IPS-NIHi11 (cell line): Measurements from ENCODE around the gene TTC33.
"Not testable (repeated sequence)": the region's sequence is repeated elsewhere in the genome, so short reads cannot be mapped to it uniquely, and the experiment has no call there.

Experiments used
- DNase-seq: peaks from one replicate; pipeline ENCODE4 v3.0.0; 2012; ENCODE audit warnings: mixed read lengths, low spot score

TTC33 gene

DNA sequence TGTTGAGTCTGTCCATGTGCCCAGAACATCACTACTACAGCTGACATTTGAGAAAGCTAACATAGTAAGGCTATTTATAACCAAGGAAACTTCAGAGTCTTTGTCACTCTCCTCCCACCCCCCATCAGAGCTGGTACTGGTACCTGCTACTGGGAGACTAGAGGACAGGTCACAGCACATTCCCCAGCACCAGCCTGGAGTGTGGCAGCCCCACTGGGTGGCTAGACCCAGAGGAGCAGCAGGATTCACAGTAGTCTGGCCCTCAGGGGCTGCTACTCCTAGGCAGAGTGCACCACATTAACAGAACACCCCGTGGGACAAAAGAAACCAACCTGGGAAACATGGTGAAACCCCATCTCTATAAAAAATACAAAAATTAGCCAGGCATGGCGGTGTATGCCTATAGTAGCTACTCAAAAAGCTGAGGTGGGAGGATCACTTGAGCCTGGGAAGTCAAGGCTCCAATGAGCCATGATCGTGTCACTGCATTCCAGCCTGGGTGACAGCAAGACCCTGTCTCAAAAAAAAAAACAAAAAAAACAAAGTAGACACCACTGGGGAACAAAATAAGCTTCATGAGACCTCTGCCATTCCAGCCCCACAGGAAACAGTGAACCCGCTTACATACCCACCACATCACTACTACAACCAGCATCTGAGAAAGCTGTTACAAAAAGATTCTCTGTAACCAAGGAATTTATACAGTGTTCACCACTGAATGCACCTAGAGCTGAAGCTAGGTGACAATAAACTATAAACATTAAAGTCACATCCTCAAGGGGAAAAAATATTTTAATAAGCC is 102.3 kb downstream of the TTC33 start:
- DNase-seq = no peak

DNA sequence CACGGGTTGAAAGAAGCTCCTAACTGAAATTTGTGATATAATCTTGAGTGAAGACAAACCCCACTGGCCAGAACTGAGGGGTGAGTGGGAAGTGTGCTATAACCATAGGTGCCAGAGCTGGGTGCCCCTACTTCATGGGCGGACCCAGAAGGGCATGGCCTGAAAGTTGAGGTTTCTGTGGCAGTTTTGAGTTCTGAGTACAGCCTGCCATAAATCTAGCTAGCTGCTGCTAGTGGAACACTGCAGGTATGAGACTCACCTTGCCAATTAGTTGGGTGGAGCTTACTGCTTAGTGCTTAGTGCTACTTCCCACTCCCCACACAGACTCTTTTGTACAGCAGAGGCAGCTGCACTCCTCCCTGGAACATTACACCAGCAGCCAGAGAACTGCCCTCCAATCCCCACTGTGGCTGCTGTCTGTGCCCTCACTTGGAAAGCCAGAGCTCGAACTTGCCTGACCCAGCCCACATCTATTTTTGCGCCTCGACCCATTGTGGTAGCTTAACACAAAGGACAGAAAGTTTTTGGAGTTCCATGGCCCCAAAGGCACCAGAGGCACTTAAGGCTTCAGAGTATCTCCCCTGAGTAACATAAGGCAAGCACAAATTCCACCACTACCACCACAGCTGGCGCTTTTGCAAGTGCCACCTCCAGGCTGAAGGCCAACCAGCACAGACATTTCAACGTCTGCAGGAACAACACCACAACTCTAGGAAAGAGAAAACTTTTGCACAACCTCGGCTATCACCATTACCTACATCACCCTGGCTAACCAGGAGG is 103.1 kb downstream of the TTC33 start:
- no peak for DNase-seq

DNA sequence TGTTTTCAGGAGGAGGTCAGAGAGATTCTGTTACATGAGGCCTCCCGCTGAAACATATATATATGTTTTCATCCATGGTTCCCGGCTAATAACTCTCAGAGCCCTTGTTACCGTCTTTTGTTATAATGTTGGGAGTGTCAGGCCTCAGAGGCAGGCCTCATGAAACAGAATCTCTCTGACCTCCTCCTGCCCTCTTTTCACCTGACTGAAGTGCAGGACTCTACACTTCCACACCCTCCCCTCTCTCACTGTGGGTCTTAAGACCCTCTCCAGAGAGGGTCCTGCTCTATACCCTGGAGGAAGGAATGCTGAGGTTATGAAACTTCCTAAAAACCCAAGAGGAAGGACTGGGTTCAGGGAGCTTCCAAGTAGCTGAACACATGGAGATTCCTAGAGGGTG is 104.6 kb downstream of the TTC33 start:
- DNase-seq = no peak

DNA sequence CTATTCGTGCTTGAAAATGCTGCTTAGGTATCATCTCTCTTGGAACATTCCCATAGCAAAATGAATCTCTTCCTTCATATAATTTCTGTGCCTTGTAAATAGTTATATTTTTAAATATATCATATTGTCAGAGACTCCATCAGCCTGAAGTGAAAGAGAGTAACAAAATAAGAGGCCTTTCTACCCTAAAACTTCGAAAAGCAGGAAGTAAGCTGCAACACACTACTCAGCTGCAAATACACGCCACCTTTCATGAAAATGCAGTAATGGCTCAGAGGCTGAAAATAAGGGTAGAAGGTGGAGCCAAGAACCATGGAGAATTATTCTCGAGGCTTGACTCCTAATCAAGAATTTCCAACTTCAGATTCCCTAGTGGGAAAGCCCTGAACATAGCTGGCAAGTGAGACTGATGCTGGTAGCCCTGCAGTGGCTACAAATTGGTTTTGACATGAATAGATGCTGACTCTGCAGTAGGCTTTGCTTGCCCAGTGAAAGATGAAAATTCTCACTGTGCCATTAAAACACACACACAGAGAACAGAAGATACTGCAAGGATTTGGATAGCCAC is 106.2 kb downstream of the TTC33 start:
- DNase-seq = no peak

DNA sequence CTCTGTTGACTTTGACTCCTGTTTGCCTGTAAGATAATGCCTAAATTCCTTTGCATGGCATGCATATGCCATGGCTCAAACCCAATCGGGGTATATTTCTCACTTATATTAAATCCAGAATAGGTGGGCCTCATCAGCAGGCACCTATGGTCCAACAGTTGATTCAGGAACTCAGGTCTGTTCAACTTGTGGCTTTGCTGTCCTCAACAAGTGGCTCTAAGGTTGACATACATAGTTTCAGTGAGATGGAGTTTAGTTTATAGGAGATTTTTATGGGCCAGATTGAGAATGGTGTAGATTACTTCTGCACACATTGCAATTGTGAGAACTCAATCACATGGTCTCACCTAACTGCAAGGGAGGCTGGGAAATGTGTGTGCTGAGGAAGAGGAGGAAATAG is 107.6 kb downstream of the TTC33 start:
- no peak for DNase-seq

DNA sequence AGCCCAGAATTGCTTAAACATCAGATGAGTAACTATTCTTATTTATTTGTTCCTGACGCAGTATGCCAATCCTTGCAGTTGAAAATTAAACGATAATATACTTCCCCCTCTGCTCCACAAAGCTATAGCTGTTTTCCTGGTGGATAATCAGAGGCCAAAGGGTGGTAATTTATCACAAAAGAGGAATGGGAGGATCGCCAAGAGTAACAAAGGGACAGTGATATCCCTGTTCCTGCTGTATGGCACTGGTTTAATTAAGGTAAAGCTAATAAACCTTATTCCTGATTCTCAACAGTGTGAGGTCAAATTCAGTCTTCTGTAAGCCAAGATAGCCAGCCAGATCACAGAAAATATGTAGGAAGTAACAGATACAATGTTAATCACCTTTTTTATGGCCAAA is 109.5 kb downstream of the TTC33 start:
- no peak for DNase-seq

DNA sequence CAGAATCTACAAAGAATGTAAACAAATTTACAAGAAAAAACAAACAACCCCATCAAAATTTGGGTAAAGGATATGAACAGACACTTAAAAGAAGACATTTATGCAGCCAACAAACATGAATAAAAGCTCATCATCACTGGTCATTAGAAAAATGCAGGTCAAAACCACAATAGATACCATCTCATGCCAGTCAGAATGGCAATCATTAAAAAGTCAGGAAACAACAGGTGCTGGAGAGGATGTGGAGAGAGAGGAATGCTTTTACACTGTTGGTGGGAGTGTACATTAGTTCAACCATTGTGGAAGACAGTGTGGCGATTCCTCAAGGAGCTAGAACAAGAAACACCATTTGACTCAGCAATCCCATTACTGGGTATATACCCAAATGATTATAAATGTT is 116.2 kb downstream of the TTC33 start:
- DNase-seq = not testable (repeated sequence)

DNA sequence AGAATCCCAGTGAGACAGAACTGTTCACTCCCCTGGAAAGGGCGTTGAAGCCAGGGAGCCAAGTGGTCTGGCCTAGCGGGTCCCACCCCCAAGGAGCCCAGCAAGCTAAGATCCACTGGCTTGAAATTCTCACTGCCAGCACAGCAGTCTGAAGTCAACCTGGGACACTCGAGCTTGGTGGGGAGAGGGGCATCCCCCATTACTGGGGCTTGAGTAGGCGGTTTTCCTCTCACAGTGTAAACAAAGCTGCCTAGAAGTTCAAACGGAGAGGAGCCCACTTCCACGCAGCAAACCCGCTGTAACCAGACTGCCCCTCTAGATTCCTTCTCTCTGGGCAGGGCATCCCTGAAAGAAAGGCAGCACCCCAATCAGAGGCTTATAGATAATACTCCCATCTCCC is 121.2 kb downstream of the TTC33 start:
- no peak for DNase-seq

DNA sequence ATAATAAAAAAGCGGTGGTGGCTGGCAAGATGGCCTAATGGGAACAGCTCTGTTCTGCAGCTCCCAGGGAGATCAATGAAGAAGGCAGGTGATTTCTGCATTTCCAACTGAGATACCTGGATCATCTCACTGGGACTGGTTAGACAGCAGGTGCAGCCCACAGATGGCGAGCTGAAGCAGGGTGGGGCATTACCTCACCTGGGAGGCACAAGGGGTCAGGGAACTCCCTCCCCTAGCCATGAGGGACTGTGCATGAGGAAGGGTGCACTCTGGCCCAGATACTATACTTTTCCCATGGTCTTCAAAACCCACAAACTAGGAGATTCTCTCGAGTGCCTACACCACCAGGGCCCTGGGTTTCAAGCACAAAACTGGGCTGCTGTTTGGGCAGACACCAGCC is 121.6 kb downstream of the TTC33 start:
- DNase-seq = no peak

DNA sequence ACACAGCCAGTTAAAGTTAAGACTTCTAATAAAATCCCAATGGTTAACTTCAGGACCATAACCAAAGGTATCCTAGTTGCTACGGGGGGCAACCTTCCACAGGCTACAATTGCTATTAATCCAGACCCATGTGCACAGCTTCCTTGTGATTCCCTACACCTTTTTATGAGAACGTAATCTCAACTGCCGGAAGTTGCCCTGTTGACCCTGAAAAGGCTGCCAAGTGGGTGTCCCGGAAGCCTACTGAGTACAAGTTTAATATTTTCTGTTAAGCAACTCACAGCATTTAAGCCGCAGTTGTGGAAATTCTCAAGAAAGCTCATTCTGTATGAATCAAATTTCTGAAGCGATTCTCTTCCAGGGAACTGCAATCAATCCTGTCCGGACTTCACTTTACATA is 124.5 kb downstream of the TTC33 start:
- no peak for DNase-seq

DNA sequence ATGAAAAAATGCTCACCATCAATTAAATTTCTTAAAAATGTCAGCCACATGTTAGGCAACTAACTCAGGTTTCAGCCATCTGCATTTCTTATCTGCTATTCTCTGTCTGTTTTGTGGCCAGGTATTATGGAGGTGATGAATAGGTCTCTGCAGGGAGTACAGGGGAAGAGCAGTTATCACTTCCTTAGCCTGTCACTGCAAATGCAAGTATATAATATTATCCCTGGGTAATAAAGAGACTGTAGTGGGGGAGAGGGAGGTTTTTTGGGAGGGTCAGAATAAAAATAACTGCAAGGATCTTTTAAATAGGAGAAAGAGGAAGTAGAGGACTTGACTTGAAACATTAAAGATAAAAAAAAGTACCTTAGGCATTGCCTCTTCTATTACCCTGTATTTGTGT is 125.6 kb downstream of the TTC33 start:
- DNase-seq = no peak

DNA sequence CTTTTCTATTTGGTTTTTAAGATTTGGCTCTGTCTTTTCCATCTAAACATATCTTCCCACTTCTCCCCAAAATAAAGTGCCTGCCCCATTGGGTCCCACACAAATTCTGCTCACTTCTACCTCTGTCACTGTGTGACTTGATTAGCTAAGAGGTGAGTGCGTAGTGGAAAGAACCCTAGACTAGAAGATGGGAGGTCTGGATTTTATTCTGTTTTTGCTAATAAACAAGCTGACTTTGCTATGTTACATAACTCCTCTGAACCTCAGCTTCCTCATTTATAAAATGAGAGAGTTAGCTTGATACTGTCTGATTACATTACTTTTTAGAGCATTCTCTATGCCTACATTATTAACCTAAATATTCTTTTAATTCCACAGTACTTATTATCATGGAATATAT is 127.4 kb downstream of the TTC33 start:
- DNase-seq = no peak

DNA sequence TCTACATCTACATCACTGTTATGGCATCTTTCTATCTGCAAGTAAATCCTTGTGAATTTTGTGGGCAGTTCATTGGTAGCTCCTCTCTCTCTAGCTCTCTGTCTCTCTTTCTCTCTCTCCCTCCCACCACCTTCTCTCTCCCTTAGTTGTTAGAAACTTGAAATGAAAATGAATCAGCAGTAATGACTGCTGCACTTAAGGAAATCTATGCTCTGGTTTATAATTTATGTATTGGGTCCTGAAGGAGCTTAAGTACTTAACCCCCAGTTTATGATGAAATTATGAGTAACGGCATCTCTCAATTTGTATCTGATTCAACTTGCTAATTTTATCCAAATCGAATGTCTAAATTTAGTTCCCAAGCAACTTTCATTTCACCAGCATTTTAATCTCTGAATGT is 128.1 kb downstream of the TTC33 start:
- no peak for DNase-seq

DNA sequence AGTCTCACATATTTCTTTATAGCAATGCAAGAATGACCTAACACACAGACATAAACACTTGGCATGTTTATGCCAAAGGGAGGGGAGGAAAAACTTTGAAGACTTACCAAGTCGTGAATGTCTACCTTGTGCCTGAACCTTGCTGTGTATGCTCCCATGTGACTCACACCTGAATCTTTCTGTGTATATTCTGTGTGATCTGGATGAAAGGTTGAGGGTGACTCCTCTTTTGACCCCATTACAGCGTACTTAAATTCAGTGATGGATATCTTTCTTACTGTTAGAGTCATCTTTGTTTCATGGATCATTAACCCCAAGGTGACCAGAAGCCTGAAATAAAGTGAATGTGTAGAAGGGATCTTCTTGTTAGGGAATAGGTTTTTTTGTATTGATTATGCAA is 129.0 kb downstream of the TTC33 start:
- no peak for DNase-seq

DNA sequence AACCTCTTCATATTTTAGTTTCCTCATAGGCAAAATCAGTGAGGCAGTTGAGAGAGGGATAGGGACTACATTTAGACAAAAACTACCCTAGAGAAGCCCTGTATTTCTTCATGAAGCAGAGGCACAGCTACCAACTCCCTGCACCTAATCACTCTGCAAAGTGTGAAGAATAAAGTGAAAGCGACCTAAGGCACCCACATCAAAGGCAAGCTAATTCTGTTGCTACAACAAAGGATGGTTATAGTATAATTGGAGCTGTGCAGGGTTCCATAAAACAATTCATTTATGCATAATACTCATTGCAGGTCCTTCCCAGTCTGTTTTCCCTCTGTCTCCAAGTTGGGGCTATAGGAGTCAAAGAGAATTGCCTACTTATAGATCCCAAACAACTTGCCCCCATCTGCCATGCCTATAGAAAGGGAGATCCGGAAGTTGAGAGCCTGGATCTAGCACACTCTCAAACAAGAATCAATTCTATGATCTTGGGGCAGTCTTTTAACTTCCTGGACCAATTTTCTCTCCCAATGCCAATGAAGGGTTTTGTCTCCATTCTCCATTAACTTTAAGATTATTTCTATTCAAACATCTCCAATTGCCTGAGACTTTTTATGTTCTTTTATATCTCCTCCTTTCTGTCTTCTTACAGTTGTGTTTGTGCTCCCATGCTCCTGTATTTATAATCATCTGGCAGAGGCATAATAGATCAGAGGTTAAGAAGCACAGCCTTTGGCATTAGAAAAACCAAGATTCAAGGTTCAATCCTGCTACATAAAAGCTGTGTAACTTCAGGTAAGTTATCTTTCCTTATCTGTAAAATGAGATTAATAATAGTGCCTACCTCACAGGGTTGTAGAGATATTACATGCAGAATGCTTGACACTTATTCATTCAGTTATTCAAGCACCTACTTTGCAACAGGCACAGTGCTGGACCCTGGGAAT is 132.0 kb downstream of the TTC33 start:
- DNase-seq = no peak

DNA sequence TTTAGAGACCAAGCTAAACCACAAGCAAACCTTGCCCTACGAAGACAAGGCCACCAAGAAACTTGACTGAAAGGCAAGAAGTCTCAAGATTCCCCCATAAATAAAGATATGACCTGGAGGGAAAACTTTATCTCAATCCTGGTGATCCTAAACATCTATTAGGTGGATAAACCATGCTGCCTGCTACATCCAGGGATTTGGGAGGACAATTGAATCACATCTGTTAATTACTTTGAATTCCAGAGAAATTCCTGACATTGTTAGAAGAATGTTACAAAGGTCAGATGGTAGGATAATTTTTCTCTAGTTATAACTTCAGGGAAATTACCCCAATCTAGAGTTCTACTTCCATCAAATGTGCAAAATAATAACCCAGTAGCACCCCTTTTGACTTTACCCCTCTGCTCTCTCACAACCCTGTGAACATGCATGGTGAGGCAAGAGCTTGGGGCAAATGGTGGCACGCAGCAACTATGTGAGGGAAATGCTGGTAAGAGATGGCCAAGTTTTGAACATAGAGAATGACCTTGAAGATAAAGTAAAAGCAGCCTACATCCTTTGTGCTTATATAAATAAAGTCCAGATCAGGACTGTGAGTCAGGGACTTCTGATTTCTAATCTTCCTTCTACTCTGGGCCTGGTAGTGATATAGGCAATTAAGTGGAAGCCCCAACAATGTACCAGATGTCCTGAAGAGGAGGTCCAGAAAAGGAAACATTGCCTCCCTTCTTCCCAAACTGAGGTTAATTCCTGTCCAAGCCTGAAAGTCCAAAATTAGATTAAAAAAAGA is 133.1 kb downstream of the TTC33 start:
- no peak for DNase-seq

DNA sequence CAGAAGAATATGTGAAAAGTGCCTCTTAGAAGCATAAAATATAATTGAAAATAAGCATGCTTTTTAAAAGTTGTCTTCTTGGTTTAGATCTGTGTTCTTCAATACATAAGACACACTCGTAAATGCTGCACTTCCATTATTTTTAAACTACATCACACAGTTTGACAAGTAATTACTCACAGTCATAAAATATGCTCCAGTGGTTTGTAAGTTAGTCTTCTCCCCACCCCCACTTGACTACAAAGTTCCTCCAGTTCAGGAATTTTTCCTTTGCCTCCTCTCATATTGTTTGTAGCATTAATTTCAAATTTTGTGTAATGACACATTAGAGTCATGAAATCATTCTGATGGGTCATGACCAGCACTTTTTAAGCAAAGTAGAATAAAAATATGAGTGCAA is 136.3 kb downstream of the TTC33 start:
- no peak for DNase-seq

DNA sequence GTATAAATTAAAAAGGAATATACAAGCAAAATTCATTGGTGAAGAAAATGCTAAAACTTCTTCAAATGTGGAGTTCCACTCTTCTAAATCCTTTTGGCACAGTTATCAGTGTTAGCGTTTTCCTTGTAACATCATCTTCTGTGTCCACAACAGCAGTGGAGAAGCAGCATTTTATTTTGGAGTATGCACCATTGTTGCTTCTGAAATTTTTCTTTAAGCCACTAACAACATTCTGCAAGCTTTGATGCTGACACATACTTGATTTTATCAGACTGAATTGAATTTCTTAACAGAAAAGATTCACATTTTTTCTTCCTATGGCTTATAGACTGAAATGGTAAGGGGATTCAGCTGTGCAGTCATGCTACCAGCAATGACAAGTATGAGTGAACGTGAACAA is 136.8 kb downstream of the TTC33 start:
- DNase-seq = no peak

DNA sequence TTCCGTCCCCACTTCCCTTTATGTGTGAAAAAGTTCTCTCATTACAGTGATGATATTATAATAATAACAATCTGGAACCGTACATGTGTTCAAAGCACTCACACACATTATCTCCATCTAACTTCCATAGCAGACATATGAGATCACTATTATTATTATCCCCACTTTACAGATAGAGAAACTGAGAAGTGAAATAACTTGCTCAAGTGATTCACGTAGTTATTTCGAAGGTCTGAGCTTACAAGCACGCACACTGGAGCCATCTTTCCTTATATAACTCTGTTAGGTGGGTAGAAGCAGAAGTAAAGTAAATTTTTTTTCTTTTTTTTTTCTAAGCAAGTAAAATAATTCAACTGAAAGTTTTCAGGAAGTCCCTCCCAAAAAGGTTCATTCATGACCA is 139.0 kb downstream of the TTC33 start:
- no peak for DNase-seq

DNA sequence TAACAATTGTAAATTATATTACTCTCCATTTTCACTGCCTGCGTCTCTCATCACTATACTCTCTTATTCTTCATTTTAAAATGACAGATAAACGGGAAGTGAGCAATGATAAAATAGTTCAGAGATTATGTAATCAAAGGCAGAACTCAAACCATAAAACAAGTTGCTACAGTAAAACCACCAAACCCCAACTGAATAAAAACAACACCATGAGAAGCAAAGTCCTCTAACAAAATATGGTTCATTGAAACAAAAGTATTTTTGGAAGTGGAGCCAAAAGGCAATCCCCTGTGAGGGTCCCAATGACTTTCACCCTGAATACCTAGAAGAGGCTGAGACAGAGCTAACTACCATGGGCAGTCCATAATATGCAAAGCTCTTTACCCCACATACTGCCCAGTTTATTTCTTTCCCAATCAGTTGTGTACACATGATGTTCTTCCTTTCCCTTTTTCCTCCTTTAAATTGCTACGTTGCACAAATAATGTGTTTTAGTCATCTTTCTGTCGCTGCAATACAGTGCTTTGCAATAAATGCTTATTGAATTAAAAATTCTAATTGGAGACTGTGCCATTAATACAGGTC is 140.1 kb downstream of the TTC33 start:
- DNase-seq = no peak
